GM12873 (cell line): Measurements from ENCODE around the gene KLK7.

ENCODE experiments used
- TF ChIP-seq, protein P1 (sequence below): IDR thresholded peaks from 2 replicates; pipeline ENCODE4 v1.5.1; 2012; ENCODE audit warnings: low read depth, mild to moderate bottlenecking, moderate library complexity, low read length, control low read depth; ENCODE audit not compliant: insufficient read depth; ENCODE audit errors: missing control alignments

The KLK7 gene

DNA sequence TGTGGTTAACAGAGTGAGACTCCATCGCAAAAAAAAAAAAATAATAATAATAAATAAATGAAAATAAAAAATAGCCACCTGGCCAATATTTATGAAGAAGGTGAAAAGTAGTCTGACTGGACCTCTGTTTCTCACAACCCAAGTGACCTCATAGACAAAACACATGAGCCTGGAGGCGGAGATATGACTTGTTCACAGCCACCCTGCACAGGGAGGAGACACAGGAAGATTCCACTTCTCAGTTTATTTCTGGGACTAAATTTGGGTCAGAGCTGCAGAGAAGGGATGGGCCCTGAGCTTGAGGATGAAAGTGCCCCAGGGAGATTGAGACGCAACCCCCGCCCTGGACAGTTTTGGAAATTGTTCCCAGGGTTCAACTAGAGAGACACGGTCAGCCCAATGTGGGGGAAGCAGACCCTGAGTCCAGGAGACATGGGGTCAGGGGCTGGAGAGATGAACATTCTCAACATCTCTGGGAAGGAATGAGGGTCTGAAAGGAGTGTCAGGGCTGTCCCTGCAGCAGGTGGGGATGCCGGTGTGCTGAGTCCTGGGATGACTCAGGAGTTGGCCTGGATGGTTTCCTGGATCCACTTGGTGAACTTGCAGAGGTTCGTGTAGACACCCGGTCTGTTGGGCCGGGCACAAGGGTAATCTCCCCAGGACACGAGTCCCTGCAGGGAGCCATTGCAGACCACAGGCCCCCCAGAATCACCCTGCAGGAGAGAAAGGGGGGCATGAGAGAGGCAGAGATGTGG, 40.5 kb downstream of the KLK7 start:
- TF ChIP-seq, protein P1, sequence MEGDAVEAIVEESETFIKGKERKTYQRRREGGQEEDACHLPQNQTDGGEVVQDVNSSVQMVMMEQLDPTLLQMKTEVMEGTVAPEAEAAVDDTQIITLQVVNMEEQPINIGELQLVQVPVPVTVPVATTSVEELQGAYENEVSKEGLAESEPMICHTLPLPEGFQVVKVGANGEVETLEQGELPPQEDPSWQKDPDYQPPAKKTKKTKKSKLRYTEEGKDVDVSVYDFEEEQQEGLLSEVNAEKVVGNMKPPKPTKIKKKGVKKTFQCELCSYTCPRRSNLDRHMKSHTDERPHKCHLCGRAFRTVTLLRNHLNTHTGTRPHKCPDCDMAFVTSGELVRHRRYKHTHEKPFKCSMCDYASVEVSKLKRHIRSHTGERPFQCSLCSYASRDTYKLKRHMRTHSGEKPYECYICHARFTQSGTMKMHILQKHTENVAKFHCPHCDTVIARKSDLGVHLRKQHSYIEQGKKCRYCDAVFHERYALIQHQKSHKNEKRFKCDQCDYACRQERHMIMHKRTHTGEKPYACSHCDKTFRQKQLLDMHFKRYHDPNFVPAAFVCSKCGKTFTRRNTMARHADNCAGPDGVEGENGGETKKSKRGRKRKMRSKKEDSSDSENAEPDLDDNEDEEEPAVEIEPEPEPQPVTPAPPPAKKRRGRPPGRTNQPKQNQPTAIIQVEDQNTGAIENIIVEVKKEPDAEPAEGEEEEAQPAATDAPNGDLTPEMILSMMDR = no peak

DNA sequence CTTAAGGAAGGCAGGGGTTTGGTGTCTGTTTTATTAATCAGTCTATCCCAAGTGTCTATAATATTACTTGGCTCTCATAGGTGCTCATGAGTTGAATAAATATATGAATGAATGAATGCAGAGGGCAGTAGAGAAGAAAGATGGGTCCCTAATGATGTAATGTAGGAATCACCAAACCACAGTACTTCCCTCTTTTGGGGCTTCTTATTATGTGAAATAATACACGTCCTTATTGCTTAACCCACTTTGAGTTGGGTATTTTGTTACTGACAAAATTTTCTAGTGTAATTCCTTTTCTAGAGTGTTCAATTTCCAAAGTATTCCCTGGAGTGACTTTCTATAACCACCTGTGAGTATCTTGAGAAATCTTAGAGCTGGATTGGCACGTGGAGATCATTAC, 44.1 kb downstream of the KLK7 start:
- TF ChIP-seq, protein P1 = no peak

DNA sequence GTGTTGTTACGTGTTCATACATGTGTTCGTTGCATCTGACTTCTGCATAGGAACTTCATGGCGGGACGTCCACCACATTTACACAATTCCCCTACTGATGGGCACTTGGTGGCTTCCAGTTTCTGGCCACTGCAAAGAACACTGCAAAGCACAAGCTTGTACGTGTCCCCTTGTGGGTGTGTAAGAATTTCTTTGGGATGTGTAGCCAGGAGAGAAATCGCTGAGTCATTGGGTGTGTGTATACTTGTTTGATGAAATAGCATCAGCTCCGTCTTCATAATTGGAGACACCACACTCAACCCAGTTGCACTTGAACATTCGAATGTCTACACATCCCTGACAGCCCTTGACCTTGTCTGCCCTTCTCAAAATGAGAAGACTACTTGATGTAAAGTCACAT, 50.1 kb downstream of the KLK7 start:
- TF ChIP-seq, protein P1 = no peak

DNA sequence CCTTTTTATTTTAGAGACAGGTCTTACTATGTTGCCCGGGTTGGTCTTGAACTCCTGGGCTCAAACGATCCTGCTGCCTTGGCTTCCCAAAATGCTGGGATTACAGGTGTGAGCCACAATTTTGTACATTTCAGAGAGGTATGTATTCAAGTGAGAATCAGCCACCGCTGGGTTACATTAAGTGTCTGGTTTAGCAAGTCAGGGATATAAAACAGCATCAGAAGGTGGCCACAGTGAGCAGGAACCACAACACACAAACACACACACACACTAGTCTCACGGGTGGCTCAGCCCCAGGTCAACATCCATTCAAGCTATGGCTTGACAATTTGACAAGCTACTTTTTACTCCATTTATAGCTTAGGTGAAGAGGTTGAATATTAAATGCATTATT, 51.0 kb downstream of the KLK7 start:
- TF ChIP-seq, protein P1 = no peak

DNA sequence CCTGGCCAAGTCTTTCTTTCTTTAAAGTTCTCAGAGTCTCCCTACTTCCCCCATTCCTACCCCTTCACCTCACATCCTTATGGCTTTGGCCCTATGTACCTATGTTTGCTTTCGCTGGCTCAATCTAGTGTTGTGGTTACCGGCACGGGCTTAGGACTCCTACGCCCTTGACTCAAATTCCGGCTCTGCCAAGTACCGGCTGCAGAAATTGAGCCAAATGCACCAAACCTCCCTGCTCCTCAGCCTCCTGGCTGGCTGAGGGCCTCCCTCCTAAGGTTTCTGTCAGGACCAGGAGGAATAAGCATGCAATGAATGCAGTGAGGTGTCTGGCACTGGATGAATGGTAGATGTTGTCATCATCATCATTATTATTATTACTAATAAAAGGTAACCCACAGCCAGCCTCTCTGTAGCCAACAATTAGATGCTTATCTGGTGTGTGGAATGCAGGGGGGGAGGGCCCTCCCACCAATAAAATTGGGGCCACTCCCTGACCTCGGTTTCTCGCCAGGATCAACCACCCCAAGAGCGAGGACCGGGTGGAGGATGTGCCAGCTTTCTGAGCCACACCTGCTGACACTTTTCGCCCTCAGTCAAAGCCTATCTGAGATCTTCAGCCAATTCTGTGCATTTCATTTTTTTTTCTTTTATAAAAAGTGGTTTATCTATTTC, 51.6 kb downstream of the KLK7 start:
- TF ChIP-seq, protein P1 = no peak

DNA sequence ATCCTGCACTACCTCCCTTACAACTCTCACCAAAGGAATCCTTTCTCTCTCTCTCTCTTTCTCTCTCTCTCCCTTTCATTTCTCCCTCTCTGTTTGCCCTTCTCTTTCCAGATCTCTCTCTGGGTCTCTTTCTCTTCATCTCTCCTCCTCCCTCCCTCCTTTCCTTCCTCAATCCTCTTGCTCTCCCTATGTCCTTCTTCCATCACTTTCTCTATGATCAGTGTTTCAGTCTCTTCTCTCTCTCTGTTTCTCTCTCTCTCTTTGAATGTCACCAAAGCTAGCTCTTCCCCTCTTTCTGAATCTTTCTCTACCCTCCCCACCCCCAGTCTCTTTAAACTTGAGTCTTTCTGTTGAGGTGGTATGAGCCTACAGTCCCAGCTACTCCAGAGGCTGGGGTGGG, 52.7 kb downstream of the KLK7 start:
- TF ChIP-seq, protein P1 = no peak

DNA sequence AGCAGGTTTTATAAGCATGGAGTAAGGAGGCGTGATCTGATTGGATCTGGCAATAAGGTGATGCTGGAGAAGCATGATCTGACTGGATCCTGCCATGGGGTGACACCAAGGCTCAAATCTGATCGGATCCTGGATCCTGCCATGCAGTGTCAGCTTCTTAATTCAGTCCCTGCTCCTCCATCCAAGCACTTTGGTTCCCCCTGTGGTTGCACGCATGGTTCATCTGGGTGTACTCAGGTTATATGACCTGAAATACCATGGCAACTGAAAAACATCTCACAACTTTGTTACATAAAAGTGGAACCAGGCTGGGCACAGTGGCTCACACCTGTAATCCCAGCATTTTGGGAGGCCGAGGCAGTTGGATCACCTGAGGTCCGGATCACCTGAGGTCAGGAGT, 54.9 kb downstream of the KLK7 start:
- TF ChIP-seq, protein P1 = no peak
